Body of pancreas (tissue), 4 donors: ENCODE data around the gene HAPLN2. TPM values are rescaled to one million over a fixed set of nuclear protein-coding genes. Genes with fewer than 3 reads are reported as not detected.

Experiments used
- ATAC-seq: fragments of 150-250 bp; one replicate; pipeline ENCODE4 v1.9.1; 2016
- DNase-seq, 4 donors: peaks; one replicate each; pipeline ENCODE4 v3.0.0-alpha.2; 2019
- H3K27ac ChIP-seq, 4 donors: fragments of 200-600 bp; sonication (generic); 1 replicate in 3 of 4; 2 replicates in 1 of 4; pipeline versions ENCODE4 v1.5.1 to v1.6.1; 2016 to 2019; ENCODE audit warnings: mild to moderate bottlenecking in 1 of 4, mixed read lengths in 1 of 4, moderate library complexity in 1 of 4
- H3K27me3 ChIP-seq, 2 donors: fragments of 200-600 bp; sonication (generic); one replicate each; pipeline ENCODE4 v1.6.0; 2016; ENCODE audit warnings: mild to moderate bottlenecking in 1 of 2
- H3K36me3 ChIP-seq, 2 donors: fragments of 200-600 bp; sonication (generic); replicated peaks in 1 of 2; 2 replicates each; pipeline ENCODE4 v1.5.1; 2016; ENCODE audit warnings: low read depth in 2 of 2; ENCODE audit not compliant: insufficient read depth in 1 of 2
- H3K4me1 ChIP-seq: fragments of 200-600 bp; sonication (generic); one replicate; pipeline ENCODE4 v1.6.0; 2016
- H3K4me3 ChIP-seq, 2 donors: fragments of 200-600 bp; sonication (generic); 1 replicate in 1 of 2; 2 replicates in 1 of 2; pipeline ENCODE4 v1.5.1; 2016 to 2019
- H3K9me3 ChIP-seq, 3 donors: fragments of 200-600 bp; sonication (generic); 1 replicate in 2 of 3; 2 replicates in 1 of 3; pipeline ENCODE4 v1.5.1; 2016
- POLR2A ChIP-seq, 3 donors: fragments of 450-650 bp; IDR thresholded peaks; one replicate each; pipeline ENCODE4 v1.6.1; 2016; ENCODE audit warnings: antibody characterized with exemption in 3 of 3, mild to moderate bottlenecking in 2 of 3
- WGBS, 2 donors: methylation state at CpG; one replicate each; pipeline ENCODE4 v1.1.5; 2017; 5-methylcytosine and 5-hydroxymethylcytosine counted together
- intact Hi-C: fragments of 100-400 bp; cut with DNase I; formaldehyde crosslinking; loops from one replicate; pipeline ENCODE4 v1.15.1; 2023
- total RNA-seq, 2 donors: library from RNA; depleted of rRNA; stranded (reverse); fragments of >200 nt; gene quantifications; one replicate each; pipeline ENCODE4 v1.1.0, GENCODE V29; 2016
- TF ChIP-seq, protein P1 (sequence below), 7 experiments: fragments of 450-650 bp in 4 of 7; fragments of 200-600 bp in 3 of 7; sonication (generic) in 3 of 7; IDR thresholded peaks; one replicate each; pipeline ENCODE4 v1.5.1; 2016 to 2019; ENCODE audit warnings: antibody characterized with exemption in 7 of 7

Gene HAPLN2
- total RNA-seq, 2 donors from 2014 or later: not detected

DNA sequence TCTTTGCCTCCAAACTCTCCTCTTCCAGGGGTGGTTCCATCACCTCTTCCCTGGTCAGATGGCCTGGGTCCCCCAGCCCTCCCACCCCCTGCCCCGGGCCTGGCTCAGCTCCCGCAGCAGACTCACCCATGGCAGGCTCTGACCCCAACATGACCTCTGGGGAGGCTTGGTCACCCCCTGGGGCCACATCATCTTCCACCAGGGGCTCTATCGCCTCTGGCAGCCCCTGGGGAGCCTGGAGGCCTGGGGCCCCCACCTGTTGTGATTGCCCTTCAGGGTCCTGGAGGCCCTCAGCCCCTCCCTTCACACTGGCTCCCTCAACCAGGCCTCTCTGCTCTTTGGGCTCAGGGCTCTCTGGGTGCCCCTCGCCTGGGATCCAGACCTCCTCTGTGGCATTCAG is 51.6 kb downstream of the HAPLN2 start:
- no peaks in the 10 kb centered on the region for H3K27me3 ChIP-seq
- TF ChIP-seq, protein P1, sequence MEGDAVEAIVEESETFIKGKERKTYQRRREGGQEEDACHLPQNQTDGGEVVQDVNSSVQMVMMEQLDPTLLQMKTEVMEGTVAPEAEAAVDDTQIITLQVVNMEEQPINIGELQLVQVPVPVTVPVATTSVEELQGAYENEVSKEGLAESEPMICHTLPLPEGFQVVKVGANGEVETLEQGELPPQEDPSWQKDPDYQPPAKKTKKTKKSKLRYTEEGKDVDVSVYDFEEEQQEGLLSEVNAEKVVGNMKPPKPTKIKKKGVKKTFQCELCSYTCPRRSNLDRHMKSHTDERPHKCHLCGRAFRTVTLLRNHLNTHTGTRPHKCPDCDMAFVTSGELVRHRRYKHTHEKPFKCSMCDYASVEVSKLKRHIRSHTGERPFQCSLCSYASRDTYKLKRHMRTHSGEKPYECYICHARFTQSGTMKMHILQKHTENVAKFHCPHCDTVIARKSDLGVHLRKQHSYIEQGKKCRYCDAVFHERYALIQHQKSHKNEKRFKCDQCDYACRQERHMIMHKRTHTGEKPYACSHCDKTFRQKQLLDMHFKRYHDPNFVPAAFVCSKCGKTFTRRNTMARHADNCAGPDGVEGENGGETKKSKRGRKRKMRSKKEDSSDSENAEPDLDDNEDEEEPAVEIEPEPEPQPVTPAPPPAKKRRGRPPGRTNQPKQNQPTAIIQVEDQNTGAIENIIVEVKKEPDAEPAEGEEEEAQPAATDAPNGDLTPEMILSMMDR (IDR thresholded peaks at IDR 0.05): no peak
- TF ChIP-seq POLR2A (IDR thresholded peaks at IDR 0.05): no peak
- intact Hi-C loops: no loop called here
- no peak for ATAC-seq
- H3K4me1 ChIP-seq: no peaks in the 10 kb centered on the region
- H3K27ac ChIP-seq: no peak overlapping the region
- H3K9me3 ChIP-seq: no peaks in the 10 kb centered on the region
- H3K4me3 ChIP-seq: no peak overlapping the region
- no peak for DNase-seq
- WGBS, 2 donors: 40 to 65% methylated on average over 2 to 4 of the region's 4 CpGs
- no peaks in the 10 kb centered on the region for H3K36me3 ChIP-seq

DNA sequence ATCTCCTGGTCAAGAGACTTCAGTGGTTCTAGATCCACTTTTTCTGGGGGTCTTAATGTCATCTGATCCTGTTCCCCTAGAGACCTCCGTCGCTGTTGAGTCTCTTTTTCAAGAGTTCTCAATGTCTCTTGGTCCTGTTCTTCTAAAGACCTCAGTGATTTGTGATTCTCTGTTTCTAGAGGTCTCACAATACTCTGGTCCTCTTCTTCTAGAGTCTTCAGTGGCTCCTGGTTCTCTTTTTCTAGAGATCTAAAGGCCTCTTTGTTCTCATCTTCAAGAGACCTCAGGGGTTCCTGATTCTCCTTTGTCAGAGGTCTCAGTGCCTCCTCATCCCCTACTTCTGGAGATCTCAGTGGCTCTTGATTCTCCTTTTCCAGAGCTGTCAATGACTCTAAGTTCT is 52.6 kb downstream of the HAPLN2 start:
- H3K36me3 ChIP-seq: no peaks in the 10 kb centered on the region
- H3K27ac ChIP-seq: no peak overlapping the region
- H3K4me3 ChIP-seq: no peak overlapping the region
- peaks cover 7% of the 10 kb centered on the region for H3K4me1 ChIP-seq
- no peaks in the 10 kb centered on the region for H3K9me3 ChIP-seq
- 73 to 76% methylated on average over 2 of the region's 2 CpGs for WGBS, 2 donors
- ATAC-seq (no peak), DNase-seq (no peak)
- intact Hi-C loops: no loop called here
- TF ChIP-seq, protein P1 (IDR thresholded peaks at IDR 0.05): no peak
- no peak for TF ChIP-seq POLR2A (IDR thresholded peaks at IDR 0.05)
- H3K27me3 ChIP-seq: peaks cover 2 to 4% of the 10 kb centered on the region in 2 donors

- no peak overlapping the region for H3K27ac ChIP-seq
- TF ChIP-seq POLR2A (IDR thresholded peaks at IDR 0.05): no peak
- TF ChIP-seq, protein P1 (IDR thresholded peaks at IDR 0.05): no peak
These were observed 54.3 kb downstream of the HAPLN2 start for GRCh38 chr1:156673387-156674121.

More at GRCh38 chr1:156673387-156674121, 54.3 kb downstream of the HAPLN2 start:
- H3K36me3 ChIP-seq: no peaks in the 10 kb centered on the region
- DNase-seq (no peak), ATAC-seq (no peak)
- H3K4me1 ChIP-seq: peaks cover 15% of the 10 kb centered on the region
- intact Hi-C loops: no loop called here
- H3K27me3 ChIP-seq: peaks cover 5 to 17% of the 10 kb centered on the region in 2 donors
- H3K9me3 ChIP-seq: no peaks in the 10 kb centered on the region
- no peak overlapping the region for H3K4me3 ChIP-seq
- 51 to 68% methylated on average over 7 to 8 of the region's 8 CpGs for WGBS, 2 donors

Other genes starting within 250 kb of the HAPLN2 start
- 10 to 100 TPM; 15.6 to 18.1 TPM for gene MEF2D, start 118.6 kb upstream of the HAPLN2 start, total RNA-seq
- gene IQGAP3, start 46.9 kb upstream of the HAPLN2 start, total RNA-seq: under 1 TPM in 1 of 2 donors, not detected in 1; 0.52 TPM
- not detected for gene TTC24, start 39.7 kb upstream of the HAPLN2 start, total RNA-seq
- 10 to 100 TPM; 46.1 to 62.8 TPM for gene NAXE, start 27.6 kb upstream of the HAPLN2 start, total RNA-seq
- gene GPATCH4, start 17.9 kb upstream of the HAPLN2 start, total RNA-seq: 1 to 10 TPM; 8.9 to 9.6 TPM
- under 1 TPM in 1 of 2 donors, not detected in 1; 0.26 TPM for gene BCAN, start 22.7 kb downstream of the HAPLN2 start, total RNA-seq
- 10 to 100 TPM in 1 of 2 donors, 1 to 10 TPM in 1; 4.2 to 12.2 TPM for gene NES, start 58.0 kb downstream of the HAPLN2 start, total RNA-seq
- gene CRABP2, start 86.2 kb downstream of the HAPLN2 start, total RNA-seq: 1 to 10 TPM in 1 of 2 donors, under 1 TPM in 1; 0.99 to 3.6 TPM
- 10 to 100 TPM; 14.5 to 68.2 TPM for gene METTL25B, start 109.1 kb downstream of the HAPLN2 start, total RNA-seq
- 10 to 100 TPM; 11.9 to 14.3 TPM for gene ISG20L2, start 109.4 kb downstream of the HAPLN2 start, total RNA-seq
- 10 to 100 TPM; 25.2 to 62.0 TPM for gene MRPL24, start 121.7 kb downstream of the HAPLN2 start, total RNA-seq
- 100 to 1,000 TPM in 1 of 2 donors, 10 to 100 TPM in 1; 92.4 to 122 TPM for gene HDGF, start 132.3 kb downstream of the HAPLN2 start, total RNA-seq
- gene PRCC, start 148.1 kb downstream of the HAPLN2 start, total RNA-seq: 10 to 100 TPM; 19.2 to 28.3 TPM
- gene SH2D2A, start 197.4 kb downstream of the HAPLN2 start, total RNA-seq: under 1 TPM in 1 of 2 donors, not detected in 1; 0.99 TPM
- under 1 TPM in 1 of 2 donors, not detected in 1; under 0.01 TPM for gene INSRR, start 239.7 kb downstream of the HAPLN2 start, total RNA-seq
- gene NTRK1, start 241.4 kb downstream of the HAPLN2 start, total RNA-seq: under 1 TPM in 1 of 2 donors, not detected in 1; 0.99 TPM